ENCODE results near the gene TAS1R2.
"Not testable (repeated sequence)": the region's sequence is repeated elsewhere in the genome, so short reads cannot be mapped to it uniquely, and the experiment has no call there.

TAS1R2 gene

DNA sequence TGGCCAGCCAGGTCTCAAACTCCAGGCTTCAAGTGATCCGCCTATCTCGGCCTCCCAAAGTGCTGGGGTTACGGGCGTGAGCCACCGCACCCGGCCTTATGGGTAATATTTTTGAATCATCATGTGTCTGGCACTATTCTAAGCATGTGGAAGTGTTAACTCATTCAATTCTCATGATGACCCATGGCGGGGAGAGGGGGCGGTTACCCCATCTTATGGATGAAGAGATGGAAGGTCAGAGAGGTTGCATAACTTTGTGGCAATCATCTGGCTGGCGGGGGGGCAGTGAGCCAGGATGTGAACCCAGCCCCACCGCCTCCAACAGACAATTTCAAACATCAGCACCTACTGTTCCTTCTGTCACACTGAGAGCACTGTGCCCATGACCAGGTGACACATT, 11.5 kb upstream of the TAS1R2 start:
- H3K4me3 ChIP-seq (ENCODE audit: low read depth in 1 of 5, low read length in 5 of 5) = no peak overlapping the region
- H3K36me3 ChIP-seq (ENCODE audit: control insufficient read depth in 5 of 5, insufficient read depth in 5 of 5, low read length in 5 of 5) = peaks cover 0 to 35% (median 29%) of the 10 kb centered on the region in 5 donors
- no peak overlapping the region for H3K27ac ChIP-seq (ENCODE audit: low read depth, low read length)
- peaks cover 0 to 17% (median 8%) of the 10 kb centered on the region in 5 donors for H3K4me1 ChIP-seq (ENCODE audit: control insufficient read depth in 5 of 5, insufficient read depth in 5 of 5, low read length in 5 of 5)
- H3K9me3 ChIP-seq (ENCODE audit: control insufficient read depth in 5 of 5, low read length in 5 of 5) = no peaks in the 10 kb centered on the region
- H3K27me3 ChIP-seq (ENCODE audit: control insufficient read depth in 5 of 5, insufficient read depth in 4 of 5, low read length in 5 of 5) = no peaks in the 10 kb centered on the region
- no peak overlapping the region for H3K9ac ChIP-seq (ENCODE audit: low read length in 5 of 5)

DNA sequence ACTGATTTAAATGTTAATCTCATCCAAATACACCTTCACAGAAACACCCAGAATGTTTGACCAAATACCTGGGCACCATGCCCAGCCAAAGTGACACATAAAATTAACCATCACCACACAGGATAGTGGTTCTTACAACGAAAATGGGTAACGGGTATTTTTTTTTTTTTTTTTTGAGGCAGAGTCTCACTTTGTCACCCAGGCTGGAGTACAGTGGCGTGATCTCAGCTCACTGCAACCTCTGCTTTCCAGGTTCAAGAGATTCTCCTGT, 11.1 kb upstream of the TAS1R2 start:
- H3K4me3 ChIP-seq (ENCODE audit: low read depth in 1 of 5, low read length in 5 of 5); H3K9me3 ChIP-seq (ENCODE audit: control insufficient read depth in 5 of 5, low read length in 5 of 5); H3K27ac ChIP-seq (ENCODE audit: low read depth, low read length); H3K27me3 ChIP-seq (ENCODE audit: control insufficient read depth in 5 of 5, insufficient read depth in 4 of 5, low read length in 5 of 5); H3K9ac ChIP-seq (ENCODE audit: low read length in 5 of 5): not testable (repeated sequence)
- Histone ChIP-seq H3K4me1 (ENCODE audit: control insufficient read depth in 5 of 5, insufficient read depth in 5 of 5, low read length in 5 of 5) (peaks cover 0 to 15% (median 8%) of the 10 kb centered on the region in 5 donors), H3K36me3 (ENCODE audit: control insufficient read depth in 5 of 5, insufficient read depth in 5 of 5, low read length in 5 of 5) (peaks cover 0 to 34% (median 29%) of the 10 kb centered on the region in 5 donors)

DNA sequence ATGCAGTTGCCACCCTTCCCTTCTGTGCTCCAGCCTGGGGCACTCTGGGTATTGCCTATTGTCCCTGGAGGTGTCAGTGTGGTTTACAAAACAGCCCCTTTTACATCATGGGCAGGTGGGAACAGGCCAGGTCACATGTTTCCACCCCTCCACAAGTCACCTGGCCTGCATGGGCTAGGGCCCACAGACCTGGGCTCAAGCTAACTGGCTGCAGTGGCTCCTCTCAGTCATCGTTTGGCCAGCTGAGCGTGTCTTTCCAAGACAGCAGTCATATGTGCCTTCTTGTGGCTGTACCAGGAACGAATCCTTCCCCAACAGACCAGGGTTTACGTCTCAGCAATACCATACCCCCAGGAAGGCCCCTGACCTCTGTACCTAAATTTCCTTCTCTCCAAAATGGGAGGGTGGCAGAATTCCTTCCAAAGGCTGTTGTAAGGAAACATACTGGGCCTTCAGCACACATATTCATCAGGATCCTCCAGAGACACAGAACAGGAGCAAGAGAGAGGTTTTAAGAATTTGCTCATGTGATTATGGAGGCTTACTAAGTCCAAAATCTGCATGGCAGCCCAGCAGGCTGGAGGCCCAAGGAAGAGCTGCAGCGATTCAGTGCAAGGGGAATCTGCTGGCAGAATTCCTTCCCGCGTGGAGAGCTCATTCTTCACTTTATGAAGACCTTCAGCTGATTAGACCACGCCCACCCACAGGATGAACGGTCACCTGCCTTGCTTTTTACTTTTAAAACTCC, 10.6 kb upstream of the TAS1R2 start:
- Histone ChIP-seq H3K4me1 (ENCODE audit: control insufficient read depth in 5 of 5, insufficient read depth in 5 of 5, low read length in 5 of 5) (peaks cover 0 to 11% (median 8%) of the 10 kb centered on the region in 5 donors), H3K4me3 (ENCODE audit: low read depth in 1 of 5, low read length in 5 of 5) (no peak overlapping the region), H3K9me3 (ENCODE audit: control insufficient read depth in 5 of 5, low read length in 5 of 5) (no peaks in the 10 kb centered on the region), H3K27ac (ENCODE audit: low read depth, low read length) (no peak overlapping the region), H3K27me3 (ENCODE audit: control insufficient read depth in 5 of 5, insufficient read depth in 4 of 5, low read length in 5 of 5) (peaks cover 0 to 8% (median 4%) of the 10 kb centered on the region in 5 donors), H3K36me3 (ENCODE audit: control insufficient read depth in 5 of 5, insufficient read depth in 5 of 5, low read length in 5 of 5) (peaks cover 0 to 34% (median 29%) of the 10 kb centered on the region in 5 donors), H3K9ac (ENCODE audit: low read length in 5 of 5) (no peak overlapping the region)

DNA sequence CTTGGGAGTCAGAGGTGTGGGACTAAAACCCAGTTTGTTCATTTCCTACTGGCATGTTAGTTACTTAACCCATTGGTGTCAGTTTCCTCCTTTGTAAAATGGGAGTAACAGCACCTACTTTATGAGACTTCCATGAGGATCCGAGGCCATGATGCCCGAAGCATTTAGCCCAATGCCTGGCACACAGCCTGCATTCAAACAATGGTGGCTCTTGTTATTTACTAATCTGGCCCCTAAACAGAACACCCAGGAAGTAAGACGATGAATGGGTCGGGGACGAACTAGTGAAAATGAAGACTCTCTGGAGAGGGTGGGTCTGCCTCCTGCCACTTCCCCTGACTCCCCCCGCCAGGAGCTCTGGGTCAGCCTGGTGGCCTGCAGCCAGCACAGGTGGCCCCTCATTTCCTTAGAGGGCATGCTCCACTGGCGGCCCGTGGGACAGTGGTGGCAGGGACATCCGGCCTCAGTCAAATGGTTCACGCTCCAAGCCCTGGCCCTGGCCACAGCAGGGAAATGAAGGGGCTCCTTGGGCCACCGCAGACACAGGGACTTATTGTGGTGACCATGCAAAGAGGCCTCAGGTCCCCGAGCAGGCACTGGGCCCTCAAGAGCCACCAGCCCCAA, 9.5 kb upstream of the TAS1R2 start:
- H3K27me3 ChIP-seq (ENCODE audit: control insufficient read depth in 5 of 5, insufficient read depth in 4 of 5, low read length in 5 of 5) = peaks cover 0 to 11% (median 4%) of the 10 kb centered on the region in 5 donors
- peaks cover 0 to 11% (median 7%) of the 10 kb centered on the region in 5 donors for H3K4me1 ChIP-seq (ENCODE audit: control insufficient read depth in 5 of 5, insufficient read depth in 5 of 5, low read length in 5 of 5)

DNA sequence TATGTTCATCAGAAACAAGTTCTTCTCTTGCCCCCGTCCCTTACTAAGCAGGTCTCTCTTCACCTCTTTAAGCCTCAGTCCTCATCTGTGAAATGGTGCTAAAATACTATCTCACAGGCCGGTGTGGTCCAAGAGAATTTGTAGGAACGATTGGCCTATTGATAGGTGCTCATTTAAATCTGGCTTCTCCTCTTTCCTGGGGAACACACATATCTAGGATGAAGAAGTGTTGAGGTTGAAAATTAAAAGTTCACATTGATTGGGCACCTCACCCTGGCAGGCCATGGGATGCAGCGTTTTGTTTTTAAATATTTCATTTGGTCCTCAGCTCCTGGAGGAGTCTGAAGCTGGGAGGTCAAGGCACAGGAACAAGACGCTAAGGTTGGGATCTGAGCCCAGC, 8.9 kb upstream of the TAS1R2 start:
- H3K9me3 ChIP-seq (ENCODE audit: control insufficient read depth in 5 of 5, low read length in 5 of 5) = no peaks in the 10 kb centered on the region
- H3K9ac ChIP-seq (ENCODE audit: low read length in 5 of 5) = no peak overlapping the region
- peaks cover 0 to 11% (median 4%) of the 10 kb centered on the region in 5 donors for H3K27me3 ChIP-seq (ENCODE audit: control insufficient read depth in 5 of 5, insufficient read depth in 4 of 5, low read length in 5 of 5)
- H3K27ac ChIP-seq (ENCODE audit: low read depth, low read length) = no peak overlapping the region
- peaks cover 0 to 11% (median 7%) of the 10 kb centered on the region in 5 donors for H3K4me1 ChIP-seq (ENCODE audit: control insufficient read depth in 5 of 5, insufficient read depth in 5 of 5, low read length in 5 of 5)
- H3K36me3 ChIP-seq (ENCODE audit: control insufficient read depth in 5 of 5, insufficient read depth in 5 of 5, low read length in 5 of 5) = peaks cover 0 to 20% (median 19%) of the 10 kb centered on the region in 5 donors
- no peak overlapping the region for H3K4me3 ChIP-seq (ENCODE audit: low read depth in 1 of 5, low read length in 5 of 5)

More for the DNA sequence above, 9.5 kb upstream of the TAS1R2 start:
- H3K36me3 ChIP-seq (ENCODE audit: control insufficient read depth in 5 of 5, insufficient read depth in 5 of 5, low read length in 5 of 5) = peaks cover 0 to 26% (median 24%) of the 10 kb centered on the region in 5 donors
- no peak overlapping the region for H3K4me3 ChIP-seq (ENCODE audit: low read depth in 1 of 5, low read length in 5 of 5)
- no peak overlapping the region for H3K27ac ChIP-seq (ENCODE audit: low read depth, low read length)
- H3K9ac ChIP-seq (ENCODE audit: low read length in 5 of 5) = no peak overlapping the region
- H3K9me3 ChIP-seq (ENCODE audit: control insufficient read depth in 5 of 5, low read length in 5 of 5) = no peaks in the 10 kb centered on the region

DNA sequence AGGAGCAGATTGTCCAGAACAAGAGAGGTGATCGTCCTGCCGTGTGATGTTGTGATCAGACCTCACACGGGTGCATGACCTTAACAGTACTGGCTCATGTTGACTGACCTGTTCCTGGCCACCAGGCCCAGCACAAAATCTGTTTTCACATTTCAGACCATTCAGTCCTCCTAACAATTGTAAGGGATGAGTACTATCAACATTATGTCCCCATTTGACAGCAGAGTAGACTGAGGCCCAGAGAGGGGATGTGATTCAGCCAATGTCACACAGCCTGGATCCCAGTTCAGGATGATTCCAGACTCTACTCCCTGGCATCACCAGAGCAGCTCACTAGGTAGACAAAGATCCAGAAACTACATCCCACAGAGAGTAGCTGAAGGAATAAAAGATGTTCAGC, 7.4 kb upstream of the TAS1R2 start:
- Histone ChIP-seq H3K4me1 (ENCODE audit: control insufficient read depth in 5 of 5, insufficient read depth in 5 of 5, low read length in 5 of 5) (peaks cover 0 to 11% (median 7%) of the 10 kb centered on the region in 5 donors), H3K27me3 (ENCODE audit: control insufficient read depth in 5 of 5, insufficient read depth in 4 of 5, low read length in 5 of 5) (peaks cover 0 to 11% (median 4%) of the 10 kb centered on the region in 5 donors)

DNA sequence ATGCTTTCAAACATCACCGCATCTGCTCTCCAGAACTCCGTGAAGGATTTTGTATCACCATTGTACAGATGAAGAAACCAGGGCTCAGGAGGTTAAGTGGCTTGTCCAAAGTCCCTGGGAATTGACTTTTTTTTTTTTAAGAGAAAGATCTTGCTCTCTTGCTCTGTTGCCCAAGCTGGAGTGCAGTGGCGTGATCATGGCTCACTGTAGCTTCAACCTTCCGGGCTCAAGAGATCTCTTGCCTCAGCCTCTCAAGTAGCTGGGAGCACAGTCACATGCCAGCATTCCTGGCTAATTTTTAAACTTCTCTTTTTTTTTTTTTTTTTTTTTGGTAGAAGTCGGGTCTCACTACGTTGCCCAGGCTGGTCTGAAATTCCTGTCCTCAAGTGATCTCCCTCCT, 6.9 kb upstream of the TAS1R2 start:
- H3K27ac ChIP-seq (ENCODE audit: low read depth, low read length) = no peak overlapping the region
- H3K9me3 ChIP-seq (ENCODE audit: control insufficient read depth in 5 of 5, low read length in 5 of 5) = no peaks in the 10 kb centered on the region
- peaks cover 0 to 11% (median 4%) of the 10 kb centered on the region in 5 donors for H3K27me3 ChIP-seq (ENCODE audit: control insufficient read depth in 5 of 5, insufficient read depth in 4 of 5, low read length in 5 of 5)
- no peak overlapping the region for H3K9ac ChIP-seq (ENCODE audit: low read length in 5 of 5)
- H3K36me3 ChIP-seq (ENCODE audit: control insufficient read depth in 5 of 5, insufficient read depth in 5 of 5, low read length in 5 of 5) = no peaks in the 10 kb centered on the region
- H3K4me1 ChIP-seq (ENCODE audit: control insufficient read depth in 5 of 5, insufficient read depth in 5 of 5, low read length in 5 of 5) = peaks cover 0 to 11% (median 7%) of the 10 kb centered on the region in 5 donors
- no peak overlapping the region for H3K4me3 ChIP-seq (ENCODE audit: low read depth in 1 of 5, low read length in 5 of 5)

More for the DNA sequence above, 7.4 kb upstream of the TAS1R2 start:
- no peak overlapping the region for H3K9ac ChIP-seq (ENCODE audit: low read length in 5 of 5)
- H3K4me3 ChIP-seq (ENCODE audit: low read depth in 1 of 5, low read length in 5 of 5) = no peak overlapping the region
- peaks cover 0 to 5% (median 4%) of the 10 kb centered on the region in 5 donors for H3K36me3 ChIP-seq (ENCODE audit: control insufficient read depth in 5 of 5, insufficient read depth in 5 of 5, low read length in 5 of 5)
- H3K9me3 ChIP-seq (ENCODE audit: control insufficient read depth in 5 of 5, low read length in 5 of 5) = no peaks in the 10 kb centered on the region
- no peak overlapping the region for H3K27ac ChIP-seq (ENCODE audit: low read depth, low read length)

DNA sequence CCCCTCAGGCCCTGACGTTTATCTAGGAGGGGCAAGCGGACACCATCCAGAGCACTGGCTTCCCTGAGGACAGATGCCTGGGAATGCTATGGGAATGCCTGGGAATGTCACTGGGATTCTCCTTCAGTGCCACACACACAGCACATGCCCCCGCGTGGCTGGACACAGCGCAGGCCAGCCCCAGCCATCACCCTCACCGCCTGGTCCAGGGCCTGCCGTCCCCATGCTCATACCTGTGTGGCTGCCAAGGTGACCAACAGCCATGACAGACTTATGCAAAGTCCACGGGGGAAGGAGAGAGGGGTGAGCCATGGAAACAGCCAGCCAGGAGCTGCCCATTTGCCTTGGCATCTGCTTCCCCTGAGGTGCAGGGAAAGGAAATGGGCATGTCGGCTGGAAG, 5.7 kb upstream of the TAS1R2 start:
- Histone ChIP-seq H3K36me3 (ENCODE audit: control insufficient read depth in 5 of 5, insufficient read depth in 5 of 5, low read length in 5 of 5) (no peaks in the 10 kb centered on the region), H3K27ac (ENCODE audit: low read depth, low read length) (no peak overlapping the region), H3K27me3 (ENCODE audit: control insufficient read depth in 5 of 5, insufficient read depth in 4 of 5, low read length in 5 of 5) (peaks cover 0 to 11% (median 4%) of the 10 kb centered on the region in 5 donors), H3K4me1 (ENCODE audit: control insufficient read depth in 5 of 5, insufficient read depth in 5 of 5, low read length in 5 of 5) (peaks cover 0 to 5% (median 4%) of the 10 kb centered on the region in 5 donors), H3K9ac (ENCODE audit: low read length in 5 of 5) (no peak overlapping the region), H3K9me3 (ENCODE audit: control insufficient read depth in 5 of 5, low read length in 5 of 5) (no peaks in the 10 kb centered on the region), H3K4me3 (ENCODE audit: low read depth in 1 of 5, low read length in 5 of 5) (no peak overlapping the region)

DNA sequence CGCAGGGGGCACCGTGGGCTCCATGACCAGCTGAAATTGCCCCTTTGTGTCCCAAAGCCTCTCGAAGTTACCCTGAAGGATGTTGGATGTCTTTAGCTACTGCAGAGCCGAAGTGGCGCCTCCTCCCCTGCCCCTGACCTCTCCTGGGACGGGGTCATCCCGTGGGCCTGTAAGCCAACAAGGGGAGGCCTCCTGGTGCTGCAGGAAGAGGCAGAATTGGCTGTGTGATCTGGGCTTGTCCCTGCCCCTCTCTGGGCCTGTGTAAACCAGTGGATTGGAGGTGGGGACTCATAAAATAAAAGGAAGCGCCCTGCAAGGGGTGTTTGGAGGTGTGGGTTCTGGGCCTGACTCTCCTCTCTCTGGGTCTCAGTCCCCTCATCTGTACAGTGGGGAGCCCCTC, 2.1 kb upstream of the TAS1R2 start:
- peaks cover 0 to 4% (median 0%) of the 10 kb centered on the region in 5 donors for H3K9me3 ChIP-seq (ENCODE audit: control insufficient read depth in 5 of 5, low read length in 5 of 5)
- H3K36me3 ChIP-seq (ENCODE audit: control insufficient read depth in 5 of 5, insufficient read depth in 5 of 5, low read length in 5 of 5) = no peaks in the 10 kb centered on the region
- peaks cover 2 to 15% (median 4%) of the 10 kb centered on the region in 5 donors for H3K27me3 ChIP-seq (ENCODE audit: control insufficient read depth in 5 of 5, insufficient read depth in 4 of 5, low read length in 5 of 5)
- no peak overlapping the region for H3K4me3 ChIP-seq (ENCODE audit: low read depth in 1 of 5, low read length in 5 of 5)
- H3K9ac ChIP-seq (ENCODE audit: low read length in 5 of 5) = no peak overlapping the region
- H3K27ac ChIP-seq (ENCODE audit: low read depth, low read length) = no peak overlapping the region
- H3K4me1 ChIP-seq (ENCODE audit: control insufficient read depth in 5 of 5, insufficient read depth in 5 of 5, low read length in 5 of 5) = no peaks in the 10 kb centered on the region

DNA sequence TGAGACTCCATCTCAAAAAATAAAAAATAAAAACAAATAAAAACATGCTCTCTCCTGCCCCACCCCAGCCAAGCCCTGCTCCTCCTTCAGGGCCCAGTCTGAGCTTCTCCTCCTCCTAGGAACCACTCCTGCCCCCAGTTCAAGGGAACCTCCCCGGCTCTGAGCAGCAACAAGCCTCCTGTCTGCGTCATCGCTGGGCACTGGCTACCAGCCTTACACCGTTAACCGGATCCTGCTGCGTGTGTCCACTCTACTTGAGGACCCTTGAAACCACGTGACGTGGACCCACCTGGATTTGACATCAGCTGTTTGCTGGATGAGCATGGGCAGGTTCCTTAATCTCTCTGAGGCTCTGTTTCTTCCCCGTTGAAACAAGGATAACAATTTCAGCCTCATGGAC, 1.6 kb upstream of the TAS1R2 start:
- no peak overlapping the region for H3K27ac ChIP-seq (ENCODE audit: low read depth, low read length)
- H3K9me3 ChIP-seq (ENCODE audit: control insufficient read depth in 5 of 5, low read length in 5 of 5) = peaks cover 0 to 4% (median 0%) of the 10 kb centered on the region in 5 donors
- no peaks in the 10 kb centered on the region for H3K4me1 ChIP-seq (ENCODE audit: control insufficient read depth in 5 of 5, insufficient read depth in 5 of 5, low read length in 5 of 5)
- H3K9ac ChIP-seq (ENCODE audit: low read length in 5 of 5) = no peak overlapping the region
- H3K4me3 ChIP-seq (ENCODE audit: low read depth in 1 of 5, low read length in 5 of 5) = no peak overlapping the region
- H3K36me3 ChIP-seq (ENCODE audit: control insufficient read depth in 5 of 5, insufficient read depth in 5 of 5, low read length in 5 of 5) = no peaks in the 10 kb centered on the region
- H3K27me3 ChIP-seq (ENCODE audit: control insufficient read depth in 5 of 5, insufficient read depth in 4 of 5, low read length in 5 of 5) = peaks cover 2 to 15% (median 4%) of the 10 kb centered on the region in 5 donors
